NCI-H1436 (cell line): ENCODE data around the gene LCE7A.

Source experiments
- DNase-seq: peaks from one replicate; lab custom pipeline; 2025; lab: John Stamatoyannopoulos, UW

The LCE7A gene, protein sequence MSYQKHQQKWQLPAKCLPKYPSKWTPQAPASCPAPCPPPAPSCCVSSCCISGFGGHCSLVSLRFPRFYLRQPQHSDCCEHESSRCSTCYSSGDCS

DNA sequence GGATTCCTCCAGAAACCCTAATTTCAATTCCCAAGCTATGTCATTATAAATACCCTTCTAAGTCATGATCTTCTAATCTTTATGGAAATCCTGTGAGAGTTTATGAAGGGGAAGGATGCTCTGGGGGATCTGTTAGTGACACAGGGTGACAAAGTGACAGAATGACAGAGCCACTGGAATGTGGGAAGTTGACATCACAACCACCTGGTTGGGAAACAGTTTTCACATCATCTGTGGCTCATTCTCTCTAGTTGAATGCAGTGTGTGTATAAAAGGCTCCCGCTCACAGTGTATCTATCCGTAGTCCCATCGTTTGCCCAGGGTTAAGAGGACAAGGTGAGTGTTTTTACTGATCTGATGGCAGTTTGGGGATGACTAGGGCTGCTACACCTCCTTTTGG lies at the start of gene LCE7A:
LCE7A (plus strand) TSS at position 301 of the 400 bp plus-strand sequence. CDS start 702 bp downstream, outside the sequence.
- no peak for DNase-seq

DNA sequence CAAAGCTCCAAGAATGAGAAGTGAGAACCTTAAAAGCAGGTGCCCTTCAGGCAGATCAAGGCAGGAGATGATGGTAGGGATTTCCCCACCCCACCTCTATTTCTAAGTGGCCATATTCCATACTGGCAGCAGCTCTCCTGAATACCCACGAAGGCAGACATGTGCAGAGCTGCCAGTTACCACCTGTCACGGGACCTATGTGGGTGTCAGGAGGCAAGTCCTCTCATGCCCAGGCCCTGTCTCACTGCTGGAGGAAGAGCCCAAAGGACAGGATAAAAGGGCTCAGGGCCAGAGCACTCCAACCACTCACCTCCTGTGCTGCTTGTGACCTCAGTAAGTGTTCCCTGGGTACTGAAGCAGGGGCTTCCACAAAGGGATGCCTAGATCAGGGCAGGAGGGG lies 48.7 kb upstream of the LCE7A start:
- DNase-seq, result no peak

DNA sequence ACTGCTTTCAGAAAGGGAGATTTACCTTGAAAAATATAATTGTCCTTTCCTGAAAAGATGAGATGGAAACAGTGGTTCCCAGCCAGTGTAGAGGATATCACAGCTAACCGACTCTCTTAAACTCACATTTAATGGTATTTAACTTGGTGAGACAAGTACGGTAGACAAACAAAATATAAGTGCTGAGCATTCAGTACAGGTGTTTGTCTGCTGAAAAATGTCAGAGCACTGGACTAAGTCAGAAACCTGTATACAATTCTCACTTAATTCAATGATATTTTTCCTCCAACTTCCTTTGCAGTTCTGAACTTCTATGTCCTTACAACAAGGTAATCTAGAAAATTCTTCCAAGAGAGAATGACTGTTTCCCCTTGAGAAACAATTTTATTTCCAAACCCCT lies 48.1 kb upstream of the LCE7A start, which contains the start of gene LCE1B:
LCE1B (plus strand) TSS at position 301 of the 400 bp plus-strand sequence. CDS start 476 bp downstream, outside the sequence.
- DNase-seq, result no peak

DNA sequence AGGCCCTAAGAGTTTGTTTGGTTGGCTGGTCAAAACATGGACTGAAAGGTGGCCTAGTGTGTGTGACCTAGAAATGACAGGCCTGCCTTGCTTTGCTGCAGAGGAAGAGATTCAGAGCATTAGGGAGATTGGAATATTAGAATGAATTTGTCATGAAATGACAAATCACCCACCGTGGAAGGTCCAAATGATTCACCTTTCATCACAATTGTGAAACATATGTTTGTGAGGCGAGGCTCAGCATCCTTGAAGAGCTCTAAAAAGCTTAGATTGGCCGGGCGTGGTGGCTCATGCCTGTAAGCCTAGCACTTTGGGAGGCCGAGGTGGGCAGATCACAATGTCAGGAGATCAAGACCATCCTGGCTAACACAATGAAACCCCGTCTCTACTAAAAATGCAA lies 42.5 kb upstream of the LCE7A start:
- DNase-seq, result no peak

DNA sequence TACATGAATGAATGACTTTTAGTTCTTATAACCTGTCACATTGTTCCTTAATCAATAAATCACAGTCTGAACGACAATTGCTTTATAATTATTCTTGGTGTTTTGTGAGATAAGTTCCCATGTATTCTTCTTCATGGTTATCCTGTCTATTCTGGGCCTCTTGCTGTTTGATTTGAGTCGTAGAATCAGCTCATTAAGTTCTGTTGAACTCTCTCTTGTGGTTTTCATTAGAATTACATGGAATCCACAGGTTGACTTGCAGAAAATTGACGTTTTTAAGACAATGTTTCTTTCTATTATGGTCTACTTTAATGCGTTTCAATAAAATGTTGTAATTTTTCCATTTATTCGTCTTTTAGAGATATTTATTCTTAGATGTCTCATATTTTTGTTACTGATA lies 36.5 kb upstream of the LCE7A start:
- no peak for DNase-seq

DNA sequence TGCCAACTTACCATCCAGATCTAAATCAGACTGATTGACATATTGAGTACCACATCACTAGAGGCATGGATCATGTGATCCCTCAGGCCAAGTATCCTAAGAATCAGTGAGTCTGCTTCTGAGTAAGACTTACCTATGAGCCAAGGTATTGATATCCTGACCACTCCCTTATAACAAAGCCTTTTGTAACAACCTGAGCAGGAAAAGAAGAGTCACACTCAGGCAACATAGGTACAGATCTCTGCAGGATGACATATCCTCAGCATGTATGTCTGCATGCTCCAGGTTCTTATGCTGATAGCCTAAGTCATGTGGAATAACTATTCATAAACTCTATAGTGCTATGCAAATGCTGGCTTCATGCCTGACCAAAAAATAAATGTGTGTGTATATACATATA lies 34.8 kb upstream of the LCE7A start:
- DNase-seq, result no peak

DNA sequence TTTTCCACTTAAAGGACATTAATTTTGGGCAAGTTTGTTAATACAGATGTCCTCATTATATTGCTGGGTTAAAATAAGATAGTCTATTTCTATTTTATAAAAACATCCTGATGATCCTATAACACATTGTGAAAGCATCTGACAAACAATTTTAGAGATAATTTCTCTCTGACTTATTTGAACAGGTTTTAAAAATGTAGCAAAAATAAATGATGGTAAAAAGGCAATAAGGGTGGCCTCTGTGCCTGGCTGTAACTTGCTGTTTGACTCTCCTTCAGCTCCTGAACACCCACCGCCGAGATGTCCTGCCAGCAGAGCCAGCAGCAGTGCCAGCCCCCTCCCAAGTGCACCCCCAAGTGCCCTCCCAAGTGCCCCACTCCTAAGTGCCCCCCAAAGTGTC lies 32.6 kb upstream of the LCE7A start, which contains the start of gene LCE1A:
LCE1A (plus strand) TSS at position 301 of the 400 bp plus-strand sequence; CDS start at position 301, 0 bp downstream.
- no peak for DNase-seq

DNA sequence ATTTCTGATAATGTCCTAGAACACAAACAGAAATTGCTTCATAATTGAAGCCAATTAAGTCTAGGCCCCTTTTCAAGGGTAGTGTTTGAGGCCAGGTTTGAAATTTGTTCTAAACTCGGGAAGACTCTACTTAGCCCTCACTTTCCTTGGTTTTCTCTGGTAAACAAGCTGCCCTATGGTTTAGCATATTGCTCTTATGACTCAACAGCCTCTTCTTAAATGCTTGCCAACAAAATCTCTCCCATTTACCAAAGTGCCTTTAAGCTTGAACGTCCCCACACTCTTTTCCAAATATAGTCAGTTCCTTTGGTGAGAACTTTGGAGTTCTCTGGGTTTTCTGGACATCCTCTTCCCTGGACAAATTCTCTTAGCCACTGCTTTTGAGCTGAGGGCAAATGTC lies 22.9 kb upstream of the LCE7A start:
- no peak for DNase-seq

DNA sequence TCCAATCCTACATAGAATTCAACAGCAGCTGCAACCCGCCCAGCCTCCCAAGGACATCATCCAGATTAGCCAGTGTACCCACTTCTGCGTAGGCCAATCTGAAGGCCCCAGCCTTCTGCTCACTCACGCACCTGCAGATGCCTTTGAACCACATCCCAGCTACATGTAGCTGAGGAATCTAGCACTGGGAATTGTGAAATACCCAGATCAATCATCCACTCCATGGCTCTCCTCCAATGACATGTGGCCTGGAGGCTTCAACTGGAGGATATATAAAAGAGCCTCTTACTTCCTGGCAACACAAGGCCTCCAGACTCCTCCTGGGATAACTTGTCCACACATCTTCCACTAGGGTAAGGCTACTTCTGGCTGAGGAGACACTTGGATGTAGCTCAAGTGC lies 17.2 kb upstream of the LCE7A start, which contains the start of gene LCE6A:
LCE6A (plus strand) TSS at position 301 of the 400 bp plus-strand sequence. CDS start 665 bp downstream, outside the sequence.
- DNase-seq, result no peak

DNA sequence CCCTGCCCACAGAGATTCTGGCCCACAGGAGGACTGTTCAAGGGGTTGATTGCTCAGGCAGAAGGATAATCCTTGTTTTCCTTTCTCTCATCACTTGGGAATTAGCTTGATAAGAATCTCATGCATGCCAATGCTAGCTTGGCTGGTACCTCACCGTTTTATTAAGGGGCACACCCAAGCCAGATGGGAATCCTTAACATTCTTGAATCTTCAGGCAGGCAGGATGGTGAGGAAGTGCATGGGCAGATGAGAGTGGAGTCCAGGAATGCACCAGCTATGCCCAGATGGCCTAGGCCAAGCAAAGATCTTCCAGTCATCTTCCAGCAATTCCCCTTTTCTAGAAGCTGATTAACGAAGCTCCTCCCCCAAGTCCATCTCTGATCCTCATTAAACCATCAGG lies 4.1 kb upstream of the LCE7A start:
- DNase-seq, result no peak

DNA sequence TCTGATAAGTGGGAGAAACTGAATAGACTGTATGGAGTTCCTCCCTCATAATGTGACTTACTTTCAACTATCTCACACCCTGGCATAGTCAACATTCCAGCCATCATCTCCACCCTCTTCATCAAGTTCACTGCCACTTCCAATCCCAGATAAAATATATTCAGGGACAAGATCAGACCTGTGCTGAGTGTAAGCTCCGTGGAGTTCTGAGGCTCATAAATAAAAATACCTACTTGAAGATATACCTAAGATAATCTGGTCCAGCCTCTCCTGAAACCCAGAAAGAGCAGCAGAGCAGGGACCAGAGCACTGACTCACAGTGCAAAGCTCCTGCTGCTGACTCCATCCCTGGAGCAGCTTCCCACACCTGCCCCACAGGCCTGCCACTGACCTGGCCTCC lies 1.7 kb upstream of the LCE7A start:
- DNase-seq, result no peak

DNA sequence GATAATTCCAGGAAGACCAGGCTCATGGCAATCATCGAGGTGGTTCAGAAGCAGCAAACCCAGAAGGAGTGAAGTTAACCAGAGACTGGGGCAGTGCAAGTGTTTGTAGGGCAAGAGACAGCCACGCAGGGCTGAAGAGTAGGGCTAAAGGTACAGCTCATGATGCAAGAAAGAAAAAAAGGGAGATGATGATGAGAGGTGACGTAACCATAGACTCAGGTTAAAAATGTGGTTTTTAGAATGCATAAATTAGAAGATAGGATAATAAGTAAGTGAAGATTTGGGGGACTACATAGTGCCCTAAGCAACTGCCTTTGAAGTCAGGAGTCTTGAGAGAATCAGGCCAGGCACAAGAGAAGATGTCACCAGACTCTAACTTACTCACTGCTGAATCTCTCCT lies 333 bp downstream of the LCE7A start:
- DNase-seq, result no peak

DNA sequence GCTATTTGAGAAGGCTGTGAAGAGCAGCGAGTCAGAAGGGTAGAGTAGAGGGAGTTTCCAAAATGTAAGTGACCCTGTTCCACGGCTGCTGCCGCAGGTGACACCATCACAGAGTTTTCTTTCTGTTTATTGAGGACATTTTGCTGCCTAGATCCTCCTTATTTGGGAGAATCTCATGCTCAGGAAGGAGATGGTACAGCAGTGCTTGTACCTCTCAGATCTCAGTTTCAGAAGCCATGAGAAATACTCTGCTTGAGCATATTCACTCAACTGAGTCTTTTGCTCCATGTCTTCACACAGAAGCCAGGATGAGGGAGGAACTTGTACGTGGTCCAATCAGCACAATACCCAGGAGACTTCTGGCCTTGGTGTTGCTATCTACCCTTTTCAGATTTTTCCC lies 1.6 kb downstream of the LCE7A start:
- DNase-seq, result no peak

DNA sequence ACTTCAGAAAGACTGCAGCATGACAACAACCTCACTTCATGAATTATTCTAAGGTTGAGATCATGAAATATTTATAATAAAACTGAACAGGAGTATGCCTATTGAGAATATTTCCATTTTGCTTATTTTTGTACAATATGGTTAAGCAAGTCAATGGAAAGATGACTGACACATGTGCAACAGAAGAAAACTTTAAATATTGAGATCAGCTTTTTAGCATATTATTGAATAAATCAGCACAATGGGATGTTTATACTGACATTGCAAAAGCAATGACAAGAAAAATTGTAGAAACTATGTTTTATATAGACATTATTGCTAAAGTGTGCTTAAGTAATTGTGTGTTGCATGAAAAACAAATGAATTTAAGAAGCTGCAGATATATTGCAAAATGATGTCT lies 4.6 kb downstream of the LCE7A start:
- no peak for DNase-seq

DNA sequence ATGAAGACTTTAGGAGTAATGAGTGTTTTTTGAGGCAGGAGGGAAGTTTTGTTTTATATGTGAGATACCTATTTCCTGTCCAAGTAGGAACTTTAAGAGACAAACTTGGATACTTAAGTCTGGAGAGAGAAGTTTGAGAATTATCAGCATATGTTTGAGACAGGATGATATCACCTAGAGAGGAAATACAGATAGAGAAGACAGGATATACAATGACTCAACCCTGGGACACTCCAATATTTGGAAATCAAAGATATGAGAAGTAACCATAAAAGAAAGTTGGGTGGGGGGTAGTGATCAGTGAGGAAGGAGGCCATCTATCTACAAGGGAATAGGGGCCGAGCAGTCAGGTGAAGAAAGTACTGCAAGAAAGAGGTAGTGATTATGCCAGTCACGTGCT lies 6.5 kb downstream of the LCE7A start:
- no peak for DNase-seq

DNA sequence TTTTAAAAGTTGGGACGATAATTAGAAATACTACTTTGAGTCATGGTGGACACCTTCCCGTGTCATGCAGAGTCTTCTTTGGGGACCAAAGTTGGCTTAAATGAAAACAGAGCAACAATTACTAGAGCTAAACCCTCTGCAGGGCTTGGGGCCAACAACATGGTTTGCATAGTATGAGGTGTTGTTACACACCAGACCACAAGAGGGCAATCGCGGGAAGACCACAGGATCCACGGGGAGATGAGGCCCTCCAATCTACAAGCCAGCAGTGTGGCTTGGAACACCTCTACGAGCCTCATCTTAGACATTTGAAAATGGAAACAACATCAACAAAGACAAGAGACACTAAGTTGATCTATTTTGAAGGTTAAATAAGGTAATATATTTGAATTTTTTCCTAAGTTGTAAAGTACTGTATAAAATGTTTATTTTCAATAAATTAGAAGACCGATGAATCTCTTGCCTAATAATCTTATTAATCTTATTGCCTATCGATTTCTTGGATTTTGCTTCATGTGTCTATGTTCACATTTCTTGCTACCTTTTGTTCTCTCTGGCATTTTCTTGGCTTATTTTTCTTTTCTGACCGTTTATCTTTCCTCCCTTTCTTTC lies 10.1 kb downstream of the LCE7A start:
- DNase-seq, result peak; percentile 67

DNA sequence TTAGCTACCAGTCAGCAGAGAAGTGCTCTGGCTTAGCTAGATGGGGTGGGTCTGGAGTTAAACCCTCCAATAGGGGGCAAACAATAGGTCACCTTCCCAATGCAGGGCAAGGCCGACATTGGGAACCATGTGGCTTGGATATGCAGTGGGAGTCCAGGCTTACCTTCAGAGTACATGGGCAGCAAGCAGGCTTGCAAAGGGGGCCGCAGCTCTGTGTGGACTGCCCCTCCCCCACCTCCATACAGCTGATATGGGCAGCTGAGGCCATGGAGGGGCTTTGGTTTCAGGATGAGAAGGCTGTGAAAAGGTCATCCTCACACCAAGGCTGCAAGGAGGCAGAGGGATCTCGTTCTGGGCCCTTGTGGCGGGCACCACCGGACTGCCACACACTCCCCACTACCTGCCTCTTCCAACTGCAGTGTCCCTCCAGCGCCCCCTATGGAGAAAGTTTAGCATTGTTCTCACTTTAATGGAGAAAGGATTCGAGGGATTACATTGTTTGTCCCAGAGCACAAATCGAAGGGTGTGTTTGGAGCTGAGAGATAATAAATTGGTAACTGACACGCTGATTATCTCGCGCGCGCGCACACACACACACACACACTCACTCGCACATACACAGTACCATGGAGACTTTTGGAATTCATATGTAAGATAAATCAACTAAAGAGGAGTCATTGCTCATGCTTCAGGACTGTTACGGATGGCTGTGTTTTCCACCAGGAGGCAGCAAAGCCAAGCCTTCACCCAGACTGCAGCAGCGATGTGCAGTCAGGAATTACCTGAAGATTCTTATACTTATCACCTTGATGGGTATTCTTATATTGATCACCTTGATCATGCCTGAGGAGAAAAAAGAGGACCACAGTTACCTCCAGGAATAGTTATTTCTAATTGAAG lies 11.3 kb downstream of the LCE7A start:
- DNase-seq, result peak; percentile 1

DNA sequence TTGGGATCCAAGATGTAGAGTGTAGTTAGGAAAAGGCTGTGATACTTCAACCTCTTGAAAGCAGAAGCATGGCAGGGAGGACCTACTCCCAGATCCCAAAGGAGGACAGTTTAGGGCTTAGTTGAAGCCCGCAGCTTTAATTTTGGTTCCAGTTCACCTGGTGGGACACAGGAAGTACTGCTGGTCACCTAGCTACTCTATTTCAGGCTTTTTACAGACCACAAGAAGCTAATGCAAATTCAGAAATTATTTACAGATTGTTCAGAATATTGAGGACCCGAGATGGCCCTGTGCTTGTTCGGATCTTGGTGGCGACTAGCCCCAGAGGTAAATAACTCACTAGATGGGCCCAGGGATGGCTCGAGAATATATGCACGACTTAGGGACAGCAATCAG lies 11.9 kb downstream of the LCE7A start:
- DNase-seq, result no peak

DNA sequence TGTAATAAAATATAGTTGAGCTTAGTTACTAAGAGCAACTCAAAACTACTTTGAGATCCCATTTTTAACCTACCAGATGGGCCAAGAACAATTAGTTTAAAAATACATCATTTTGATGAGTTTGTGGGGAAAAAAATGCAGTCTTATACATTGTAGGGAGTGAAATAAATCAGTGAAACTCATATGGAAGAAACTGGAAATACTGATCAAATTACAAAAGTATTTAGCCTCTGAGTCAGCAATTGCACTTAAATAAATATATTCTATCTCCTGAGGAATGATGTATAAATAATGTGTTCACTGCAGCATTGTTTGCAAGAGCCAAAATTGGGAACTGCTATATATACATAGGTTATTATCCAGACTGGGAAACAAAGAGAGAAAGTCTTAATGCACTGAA lies 13.7 kb downstream of the LCE7A start:
- DNase-seq, result no peak

DNA sequence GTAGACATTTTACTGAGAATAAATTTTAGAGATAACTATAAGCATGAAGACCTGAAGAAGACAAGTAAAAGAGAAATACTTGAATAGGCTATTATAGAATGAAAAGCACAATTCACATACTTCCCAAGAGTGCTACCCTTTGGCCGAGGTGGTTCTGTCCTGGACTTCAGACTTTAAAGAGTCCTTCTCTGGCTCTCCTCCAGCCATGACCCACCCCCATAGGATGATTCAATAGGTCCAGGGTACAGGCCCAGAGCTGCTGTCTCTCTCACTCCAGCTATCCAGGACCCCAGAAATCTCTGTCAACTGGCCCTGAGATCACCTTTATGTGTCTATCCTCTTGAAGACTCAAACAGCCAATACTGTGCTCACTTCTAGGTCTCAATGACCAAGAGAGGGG lies 17.0 kb downstream of the LCE7A start:
- DNase-seq, result no peak

DNA sequence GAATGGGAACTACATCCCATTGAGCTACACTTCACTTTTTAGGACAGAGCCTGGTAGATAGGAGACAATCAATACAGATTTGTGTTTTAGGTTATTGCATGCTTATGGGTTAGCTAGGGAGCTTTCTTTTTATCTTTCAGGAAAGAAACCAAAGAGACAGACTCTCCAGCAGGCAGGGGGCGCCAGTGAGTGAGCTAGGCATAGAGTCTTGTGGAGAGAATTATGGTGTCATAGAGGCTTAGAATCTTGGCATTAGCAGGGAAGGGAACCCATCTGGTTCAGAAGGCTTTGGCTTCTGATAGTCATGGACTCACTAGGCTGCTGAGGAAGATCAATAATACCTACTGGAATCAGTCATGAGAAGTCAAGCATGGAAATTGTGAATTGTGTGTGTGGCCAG lies 18.2 kb downstream of the LCE7A start, which contains the start of gene SMCP:
SMCP (plus strand) TSS at position 281 of the 400 bp plus-strand sequence. CDS start 6,101 bp downstream, outside the sequence.
- DNase-seq, result no peak

DNA sequence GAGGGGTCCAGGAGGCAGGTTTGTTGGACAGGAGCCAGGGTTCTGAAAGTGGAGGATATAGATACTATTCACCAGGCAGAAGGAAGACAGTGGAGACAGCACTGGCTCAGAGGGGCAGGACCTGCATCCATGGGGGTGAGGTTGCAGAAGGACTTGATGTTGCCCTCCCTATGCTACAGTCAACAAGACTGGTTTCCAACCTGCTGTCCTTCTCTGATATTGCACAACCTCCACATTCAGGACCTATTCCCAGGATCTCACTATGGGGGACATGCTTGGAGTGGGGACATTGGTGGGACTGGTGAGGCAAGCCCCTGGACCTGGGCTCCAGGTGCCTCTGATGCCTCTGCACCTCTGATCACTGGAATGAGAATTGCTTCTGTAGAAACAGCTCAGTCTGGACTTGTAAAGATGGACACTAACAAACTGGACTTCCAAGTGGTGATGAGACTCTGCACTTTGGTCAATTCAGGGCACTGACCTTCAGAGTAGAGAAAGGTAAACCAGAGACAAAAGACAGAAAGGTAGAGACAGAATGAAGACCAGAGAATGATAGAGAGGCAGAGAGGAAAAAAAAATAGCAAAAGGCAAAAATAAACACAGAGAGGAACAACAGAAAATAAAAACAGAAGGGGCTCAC lies 19.9 kb downstream of the LCE7A start:
- no peak for DNase-seq
